ENCODE measurements around the gene NIM1K. TPM values are rescaled to one million over a fixed set of nuclear protein-coding genes. Genes with fewer than 3 reads are reported as not detected.
"Not testable (repeated sequence)": the region's sequence is repeated elsewhere in the genome, so short reads cannot be mapped to it uniquely, and the experiment has no call there.

NIM1K gene
- total RNA-seq, 5 donors from 2014 or later (not counting 1 experiment from before 2014, with no cell fraction given): 0.41 to 0.89 (median 0.73) TPM; not detected in 1

DNA sequence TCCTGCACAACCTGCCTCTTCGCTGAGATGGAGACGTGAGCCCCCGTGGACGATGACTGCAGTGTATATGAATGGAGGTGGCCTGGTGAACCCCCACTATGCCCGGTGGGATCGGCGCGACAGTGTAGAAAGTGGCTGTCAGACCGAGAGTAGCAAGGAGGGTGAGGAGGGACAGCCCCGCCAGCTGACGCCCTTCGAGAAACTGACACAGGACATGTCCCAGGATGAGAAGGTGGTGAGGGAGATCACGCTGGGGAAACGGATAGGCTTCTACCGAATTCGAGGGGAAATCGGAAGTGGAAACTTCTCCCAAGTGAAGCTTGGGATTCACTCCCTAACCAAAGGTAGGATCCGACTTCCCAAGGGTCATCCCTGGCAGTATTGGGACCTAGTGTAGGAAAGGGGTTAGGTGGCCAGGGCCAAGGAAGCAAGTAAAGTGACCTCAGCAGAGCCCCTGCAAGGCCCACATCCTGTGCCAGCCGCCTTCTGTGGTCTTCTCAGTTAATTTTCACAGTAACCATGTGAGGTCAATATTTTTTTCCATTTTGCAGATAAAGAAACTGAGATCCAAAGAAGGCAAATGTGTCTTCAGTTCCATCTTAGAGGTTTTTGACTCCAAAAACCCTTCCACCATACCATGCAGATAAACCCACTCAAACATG is 53.8 kb downstream of the NIM1K start:
- DNase-seq (no peak), ATAC-seq (replicated peaks in 1 of 4) (no peak)
- POLR2A ChIA-PET: no interaction called here
- H3K27me3 ChIP-seq (replicated peaks in 1 of 2; ENCODE audit: control insufficient read depth in 2 of 2, extremely low read depth in 1 of 2, insufficient read depth in 2 of 2, low read length in 1 of 2): peaks cover 0 to 19% of the 10 kb centered on the region in 2 experiments
- 74% methylated on average over 12 of the region's 19 CpGs for WGBS (ENCODE audit: insufficient coverage)
- no peaks in the 10 kb centered on the region for H3K4me1 Mint-ChIP-seq
- no peak overlapping the region for H3K4me3 Mint-ChIP-seq
- CTCF ChIA-PET: interaction anchor here in 1 of 2 donors (0.6 kb wide), 1 partner anchor 138 kb away, joined by 5 read pairs; no protein-coding TSS in a partner anchor
- peaks cover 4 to 46% of the 10 kb centered on the region in 2 donors for H3K27me3 Mint-ChIP-seq
- H3K9me3 ChIP-seq: no peaks in the 10 kb centered on the region
- H3K27ac Mint-ChIP-seq: no peak overlapping the region
- no peak overlapping the region for H3K4me3 ChIP-seq (ENCODE audit: control insufficient read depth in 1 of 2, extremely low read depth in 1 of 2, low read length in 1 of 2)
- H3K9me3 Mint-ChIP-seq: no peaks in the 10 kb centered on the region
- H3K36me3 ChIP-seq (ENCODE audit: control insufficient read depth in 2 of 2, extremely low read depth in 1 of 2, insufficient read depth in 1 of 2, low read length in 1 of 2): no peaks in the 10 kb centered on the region
- peaks cover 0 to 4% of the 10 kb centered on the region in 2 experiments for H3K4me1 ChIP-seq (ENCODE audit: control insufficient read depth in 1 of 2, extremely low read depth in 1 of 2, insufficient read depth in 2 of 2, low read length in 2 of 2)
- H3K27ac ChIP-seq (ENCODE audit: low read length): no peak overlapping the region
- H3K36me3 Mint-ChIP-seq: no peaks in the 10 kb centered on the region

DNA sequence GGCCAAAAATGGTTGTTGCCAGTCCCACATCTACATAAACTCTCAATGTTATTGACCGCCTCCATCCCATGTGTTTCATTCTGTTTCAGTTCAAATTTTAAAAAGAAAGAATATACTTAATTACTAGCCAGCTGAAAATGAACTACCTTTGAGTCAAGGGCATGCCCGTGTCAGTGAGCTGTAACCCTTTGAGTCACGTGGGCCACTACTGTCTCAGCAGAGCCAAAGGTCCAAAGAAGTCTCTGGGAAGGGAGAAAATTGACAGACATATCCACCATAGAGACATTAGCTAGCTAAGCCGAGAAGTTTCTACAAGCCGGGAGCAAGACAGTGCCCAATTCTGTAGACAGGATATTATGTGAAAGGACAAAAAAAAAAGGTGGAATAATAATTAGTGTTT is 59.7 kb downstream of the NIM1K start:
- Histone ChIP-seq H3K27me3 (replicated peaks in 1 of 2; ENCODE audit: control insufficient read depth in 2 of 2, extremely low read depth in 1 of 2, insufficient read depth in 2 of 2, low read length in 1 of 2) (peaks cover 0 to 2% of the 10 kb centered on the region in 2 experiments), H3K36me3 (ENCODE audit: control insufficient read depth in 2 of 2, extremely low read depth in 1 of 2, insufficient read depth in 1 of 2, low read length in 1 of 2) (no peaks in the 10 kb centered on the region), H3K4me3 (ENCODE audit: control insufficient read depth in 1 of 2, extremely low read depth in 1 of 2, low read length in 1 of 2) (no peak overlapping the region), H3K27ac (ENCODE audit: low read length) (no peak overlapping the region), H3K9me3 (no peaks in the 10 kb centered on the region), H3K4me1 (ENCODE audit: control insufficient read depth in 1 of 2, extremely low read depth in 1 of 2, insufficient read depth in 2 of 2, low read length in 2 of 2) (no peaks in the 10 kb centered on the region)
- Mint-ChIP-seq H3K4me1 (no peaks in the 10 kb centered on the region), H3K36me3 (no peaks in the 10 kb centered on the region), H3K27ac (no peak overlapping the region), H3K4me3 (no peak overlapping the region), H3K9me3 (no peaks in the 10 kb centered on the region), H3K27me3 (peaks cover 12 to 18% of the 10 kb centered on the region in 2 donors)
- no CpG with 5 or more reads among the region's 5 CpGs for WGBS (ENCODE audit: insufficient coverage)
- no peak for ATAC-seq (replicated peaks in 1 of 4)
- ChIA-PET POLR2A (no interaction called here), CTCF (no interaction called here)
- no peak for DNase-seq

DNA sequence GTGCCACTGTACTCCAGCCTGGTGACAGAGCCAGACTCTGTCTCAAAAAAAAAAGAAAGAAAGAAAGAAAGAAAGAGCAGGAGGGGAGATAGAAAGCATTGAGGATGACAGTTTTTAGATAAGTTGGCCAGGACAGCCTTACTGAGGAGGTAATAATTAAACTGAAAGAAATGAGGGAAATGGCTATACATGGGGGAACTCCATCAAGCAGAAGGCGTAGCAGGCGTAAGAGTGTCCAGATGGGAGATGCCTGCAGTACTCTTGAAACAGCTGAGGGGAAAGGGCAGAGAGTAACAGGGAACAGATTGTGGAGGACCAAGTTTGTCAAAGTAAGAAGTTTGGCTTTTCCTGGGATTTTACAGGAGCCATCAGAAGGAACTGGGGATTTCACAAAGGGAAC is 63.7 kb downstream of the NIM1K start:
- Mint-ChIP-seq H3K4me3 (no peak overlapping the region), H3K36me3 (no peaks in the 10 kb centered on the region), H3K27ac (no peak overlapping the region), H3K4me1 (peaks cover 0 to 3% (median 0%) of the 10 kb centered on the region in 3 donors), H3K9me3 (no peaks in the 10 kb centered on the region), H3K27me3 (peaks cover 16% of the 10 kb centered on the region in 2 donors)
- Histone ChIP-seq H3K36me3 (ENCODE audit: control insufficient read depth in 2 of 2, extremely low read depth in 1 of 2, insufficient read depth in 1 of 2, low read length in 1 of 2) (no peaks in the 10 kb centered on the region), H3K4me3 (ENCODE audit: control insufficient read depth in 1 of 2, extremely low read depth in 1 of 2, low read length in 1 of 2) (no peak overlapping the region), H3K4me1 (ENCODE audit: control insufficient read depth in 1 of 2, extremely low read depth in 1 of 2, insufficient read depth in 2 of 2, low read length in 2 of 2) (no peaks in the 10 kb centered on the region), H3K27ac (ENCODE audit: low read length) (no peak overlapping the region), H3K9me3 (no peaks in the 10 kb centered on the region), H3K27me3 (replicated peaks in 1 of 2; ENCODE audit: control insufficient read depth in 2 of 2, extremely low read depth in 1 of 2, insufficient read depth in 2 of 2, low read length in 1 of 2) (peaks cover 0 to 2% of the 10 kb centered on the region in 2 experiments)
- no peak for ATAC-seq (replicated peaks in 1 of 4)
- no peak for DNase-seq
- ChIA-PET POLR2A (no interaction called here), CTCF (no interaction called here)
- 91% methylated on average over 2 of the region's 2 CpGs for WGBS (ENCODE audit: insufficient coverage)

- no peak overlapping the region for H3K27ac Mint-ChIP-seq
- H3K27ac ChIP-seq (ENCODE audit: low read length): no peak overlapping the region
- POLR2A ChIA-PET: no interaction called here
- 100% methylated on average over 1 of the region's 2 CpGs for WGBS (ENCODE audit: insufficient coverage)
- H3K4me1 Mint-ChIP-seq: peaks cover 0 to 3% (median 0%) of the 10 kb centered on the region in 3 donors
- H3K4me3 Mint-ChIP-seq: no peak overlapping the region
- H3K9me3 ChIP-seq: no peaks in the 10 kb centered on the region
- no peaks in the 10 kb centered on the region for H3K4me1 ChIP-seq (ENCODE audit: control insufficient read depth in 1 of 2, extremely low read depth in 1 of 2, insufficient read depth in 2 of 2, low read length in 2 of 2)
- H3K9me3 Mint-ChIP-seq: no peaks in the 10 kb centered on the region
- H3K36me3 ChIP-seq (ENCODE audit: control insufficient read depth in 2 of 2, extremely low read depth in 1 of 2, insufficient read depth in 1 of 2, low read length in 1 of 2): no peaks in the 10 kb centered on the region
- H3K36me3 Mint-ChIP-seq: no peaks in the 10 kb centered on the region
- H3K27me3 Mint-ChIP-seq: peaks cover 16% of the 10 kb centered on the region in 2 donors
- no peak for DNase-seq
- no peak overlapping the region for H3K4me3 ChIP-seq (ENCODE audit: control insufficient read depth in 1 of 2, extremely low read depth in 1 of 2, low read length in 1 of 2)
- CTCF ChIA-PET: interaction anchor here in 1 of 2 donors (0.7 kb wide), 1 partner anchor 506 kb away, joined by 6 read pairs; no protein-coding TSS in a partner anchor
- no peak for ATAC-seq (replicated peaks in 1 of 4)
- H3K27me3 ChIP-seq (replicated peaks in 1 of 2; ENCODE audit: control insufficient read depth in 2 of 2, extremely low read depth in 1 of 2, insufficient read depth in 2 of 2, low read length in 1 of 2): peaks cover 0 to 2% of the 10 kb centered on the region in 2 experiments
Observed at GRCh38 chr5:43256261-43256966, 64.4 kb downstream of the NIM1K start.

DNA sequence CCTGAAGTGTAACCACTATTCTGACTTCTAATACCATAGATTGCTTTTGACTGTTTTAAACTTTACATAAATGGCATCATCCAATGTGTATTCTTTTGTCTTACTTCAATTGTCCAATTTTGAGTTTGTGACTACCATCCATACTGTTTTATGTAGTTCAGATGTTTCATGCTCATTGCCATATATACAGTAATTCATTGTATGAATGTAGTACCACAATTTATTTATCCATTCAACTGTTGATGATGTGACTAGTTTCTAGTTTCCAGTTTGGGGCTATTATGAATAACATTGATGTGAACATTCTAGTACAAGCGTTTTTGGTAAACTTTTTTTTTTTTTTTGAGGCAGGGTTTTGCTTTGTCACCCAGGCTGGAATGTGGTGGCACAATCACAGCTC is 66.1 kb downstream of the NIM1K start:
- ChIA-PET CTCF (interaction anchor here in 1 of 2 donors (0.6 kb wide), 1 partner anchor 18 kb away, joined by 4 read pairs; no protein-coding TSS in a partner anchor), POLR2A (no interaction called here)
- no peaks in the 10 kb centered on the region for H3K9me3 ChIP-seq
- peaks cover 0 to 6% (median 2%) of the 10 kb centered on the region in 3 donors for H3K9me3 Mint-ChIP-seq
- H3K27me3 Mint-ChIP-seq: peaks cover 22 to 27% of the 10 kb centered on the region in 2 donors
- H3K27me3 ChIP-seq (replicated peaks in 1 of 2; ENCODE audit: control insufficient read depth in 2 of 2, extremely low read depth in 1 of 2, insufficient read depth in 2 of 2, low read length in 1 of 2): no peaks in the 10 kb centered on the region
- H3K4me3 ChIP-seq (ENCODE audit: control insufficient read depth in 1 of 2, extremely low read depth in 1 of 2, low read length in 1 of 2): no peak overlapping the region
- DNase-seq (no peak), ATAC-seq (replicated peaks in 1 of 4) (no peak)
- H3K4me3 Mint-ChIP-seq: no peak overlapping the region
- H3K27ac ChIP-seq (ENCODE audit: low read length): no peak overlapping the region
- no peaks in the 10 kb centered on the region for H3K36me3 Mint-ChIP-seq
- H3K4me1 ChIP-seq (ENCODE audit: control insufficient read depth in 1 of 2, extremely low read depth in 1 of 2, insufficient read depth in 2 of 2, low read length in 2 of 2): no peaks in the 10 kb centered on the region
- no peaks in the 10 kb centered on the region for H3K36me3 ChIP-seq (ENCODE audit: control insufficient read depth in 2 of 2, extremely low read depth in 1 of 2, insufficient read depth in 1 of 2, low read length in 1 of 2)
- WGBS (ENCODE audit: insufficient coverage): 83% methylated on average over 1 of the region's 1 CpG
- no peak overlapping the region for H3K27ac Mint-ChIP-seq
- peaks cover 0 to 3% (median 0%) of the 10 kb centered on the region in 3 donors for H3K4me1 Mint-ChIP-seq

GRCh38 chr5:43262269-43262668 is 70.2 kb downstream of the NIM1K start:
- H3K27me3 ChIP-seq (replicated peaks in 1 of 2; ENCODE audit: control insufficient read depth in 2 of 2, extremely low read depth in 1 of 2, insufficient read depth in 2 of 2, low read length in 1 of 2); H3K36me3 Mint-ChIP-seq; H3K4me1 ChIP-seq (ENCODE audit: control insufficient read depth in 1 of 2, extremely low read depth in 1 of 2, insufficient read depth in 2 of 2, low read length in 2 of 2); H3K27ac Mint-ChIP-seq; ATAC-seq (replicated peaks in 1 of 4); H3K4me3 ChIP-seq (ENCODE audit: control insufficient read depth in 1 of 2, extremely low read depth in 1 of 2, low read length in 1 of 2); H3K27ac ChIP-seq (ENCODE audit: low read length); H3K4me3 Mint-ChIP-seq; H3K4me1 Mint-ChIP-seq; CTCF ChIA-PET; H3K9me3 ChIP-seq; DNase-seq; H3K36me3 ChIP-seq (ENCODE audit: control insufficient read depth in 2 of 2, extremely low read depth in 1 of 2, insufficient read depth in 1 of 2, low read length in 1 of 2); POLR2A ChIA-PET: not testable (repeated sequence)
- Mint-ChIP-seq H3K27me3 (peaks cover 38 to 40% of the 10 kb centered on the region in 2 donors), H3K9me3 (peaks cover 5 to 14% (median 13%) of the 10 kb centered on the region in 3 donors)
- WGBS (ENCODE audit: insufficient coverage): no CpG with 5 or more reads among the region's 2 CpGs

Measured in T-cell (primary cell).